Neuronal stem cell (in vitro differentiated cells): ENCODE data around the gene EIF4EBP3.

Experiments used
- DNase-seq: peaks from one replicate; pipeline ENCODE4 v3.0.0-alpha.2; 2013; ENCODE audit warnings: low spot score
- H2AFZ ChIP-seq: one replicate; pipeline ENCODE4 v1.6.1; 2013; ENCODE audit warnings: mild to moderate bottlenecking, low read length, inconsistent platforms
- H2AK5ac ChIP-seq: 2 replicates; pipeline ENCODE4 v1.6.1; 2013; ENCODE audit warnings: low read depth, mild to moderate bottlenecking, inconsistent platforms, low read length, moderate library complexity, mixed read lengths
- H2BK120ac ChIP-seq: 2 replicates; pipeline ENCODE4 v1.6.1; 2013; ENCODE audit warnings: low read depth, mild to moderate bottlenecking, inconsistent platforms, low read length, moderate library complexity, mixed read lengths
- H2BK12ac ChIP-seq: one replicate; pipeline ENCODE4 v1.6.1; 2013; ENCODE audit warnings: low read length, inconsistent platforms
- H2BK15ac ChIP-seq: 2 replicates; pipeline ENCODE4 v1.6.1; 2013; ENCODE audit warnings: mild to moderate bottlenecking, low read length, inconsistent platforms, mixed read lengths
- H2BK5ac ChIP-seq: one replicate; pipeline ENCODE4 v1.6.1; 2013; ENCODE audit warnings: inconsistent platforms, mild to moderate bottlenecking, low read length, moderate library complexity
- H3K14ac ChIP-seq: one replicate; pipeline ENCODE4 v1.6.1; 2013; ENCODE audit warnings: low read length, inconsistent platforms
- H3K18ac ChIP-seq: 2 replicates; pipeline ENCODE4 v1.6.1; 2013; ENCODE audit warnings: low read length, inconsistent platforms
- H3K23ac ChIP-seq: 2 replicates; pipeline ENCODE4 v1.6.1; 2013; ENCODE audit warnings: low read depth, mild to moderate bottlenecking, mixed read lengths, low read length, inconsistent platforms; ENCODE audit not compliant: poor library complexity
- H3K27ac ChIP-seq: replicated peaks from 3 replicates; pipeline ENCODE4 v1.5.1; 2013; ENCODE audit warnings: low read length, inconsistent platforms
- H3K27me3 ChIP-seq, 3 experiments: 2 replicates each; pipeline ENCODE4 v1.6.1; 2013; ENCODE audit warnings: low read length in 3 of 3, mild to moderate bottlenecking in 2 of 3, inconsistent platforms in 1 of 3, low read depth in 1 of 3, mixed read lengths in 1 of 3, moderate library complexity in 1 of 3; ENCODE audit not compliant: control insufficient read depth in 3 of 3, insufficient read depth in 3 of 3
- H3K36me3 ChIP-seq, 2 donors: replicated peaks in 1 of 2; 2 replicates each; pipeline ENCODE4 v1.6.1; 2013; ENCODE audit warnings: low read length in 2 of 2; ENCODE audit not compliant: control insufficient read depth in 2 of 2, insufficient read depth in 2 of 2
- H3K4ac ChIP-seq: 2 replicates; pipeline ENCODE4 v1.6.1; 2013; ENCODE audit warnings: inconsistent platforms, mild to moderate bottlenecking, low read length, moderate library complexity
- H3K4me1 ChIP-seq, 2 donors: 1 replicate in 1 of 2; 2 replicates in 1 of 2; pipeline ENCODE4 v1.6.1; 2013; ENCODE audit warnings: low read length in 2 of 2, low read depth in 1 of 2; ENCODE audit not compliant: control insufficient read depth in 2 of 2, insufficient read depth in 1 of 2
- H3K4me2 ChIP-seq: one replicate; pipeline ENCODE4 v1.6.1; 2013; ENCODE audit warnings: mild to moderate bottlenecking, low read length, inconsistent platforms; ENCODE audit not compliant: insufficient read depth, poor library complexity, severe bottlenecking
- H3K4me3 ChIP-seq, 2 donors: 2 replicates each; pipeline ENCODE4 v1.5.1; 2013; ENCODE audit warnings: low read length in 2 of 2, mild to moderate bottlenecking in 2 of 2, inconsistent platforms in 1 of 2, moderate library complexity in 1 of 2
- H3K79me1 ChIP-seq: one replicate; pipeline ENCODE4 v1.6.1; 2013; ENCODE audit warnings: low read depth, mild to moderate bottlenecking, inconsistent platforms, low read length, moderate library complexity
- H3K9ac ChIP-seq: one replicate; pipeline ENCODE4 v1.6.1; 2013; ENCODE audit warnings: mild to moderate bottlenecking, low read depth, low read length, inconsistent platforms; ENCODE audit not compliant: poor library complexity
- H3K9me3 ChIP-seq, 2 donors: replicated peaks in 1 of 2; 2 replicates each; pipeline versions ENCODE3 to v1.6.1; 2013; ENCODE audit warnings: low read length in 2 of 2, mild to moderate bottlenecking in 2 of 2, inconsistent platforms in 1 of 2, low read depth in 1 of 2, mixed read lengths in 1 of 2, moderate library complexity in 1 of 2; ENCODE audit not compliant: control insufficient read depth in 2 of 2, insufficient read depth in 1 of 2
- H4K8ac ChIP-seq: one replicate; pipeline ENCODE4 v1.6.1; 2013; ENCODE audit warnings: low read depth, mild to moderate bottlenecking, inconsistent platforms, low read length, moderate library complexity
- H4K91ac ChIP-seq: one replicate; pipeline ENCODE4 v1.6.1; 2013; ENCODE audit warnings: low read length, low read depth, mild to moderate bottlenecking, inconsistent platforms; ENCODE audit not compliant: poor library complexity
- WGBS, 2 donors: extraction: QIAGEN DNeasy Blood & Tissue Kit; methylation state at CpG; one replicate each; pipeline ENCODE4 v1.1.7; 2013; ENCODE audit warnings: missing lambda C conversion rate in 2 of 2, mixed read lengths in 1 of 2; ENCODE audit not compliant: insufficient read length in 2 of 2, insufficient replicate concordance in 1 of 2; ENCODE audit errors: extremely low coverage in 2 of 2; 5-methylcytosine and 5-hydroxymethylcytosine counted together

The EIF4EBP3 gene

GRCh38 chr5:140560227-140560626 lies 12.8 kb downstream of the EIF4EBP3 start:
- Histone ChIP-seq H3K9me3 (no peaks in the 10 kb centered on the region), H3K27ac (no peak overlapping the region), H3K9ac (no peak overlapping the region), H3K79me1 (peaks cover 5% of the 10 kb centered on the region), H2AK5ac (no peak overlapping the region), H4K91ac (no peak overlapping the region), H3K27me3 (no peaks in the 10 kb centered on the region), H3K23ac (no peak overlapping the region), H3K4me1 (peaks cover 9 to 12% of the 10 kb centered on the region in 2 donors), H2AFZ (no peak overlapping the region), H3K18ac (no peak overlapping the region), H2BK15ac (no peak overlapping the region), H3K36me3 (peaks cover 5 to 31% of the 10 kb centered on the region in 2 donors), H2BK12ac (no peak overlapping the region), H2BK120ac (no peak overlapping the region), H3K4ac (no peak overlapping the region), H3K14ac (no peak overlapping the region), H3K4me3 (no peak overlapping the region), H2BK5ac (peak overlapping the region; percentile 2), H3K4me2 (no peak overlapping the region), H4K8ac (no peak overlapping the region)
- whole genome bisulfite sequencing, 2 donors = no CpG with 5 or more reads among the region's 10 CpGs
- DNase-seq = no peak

- Histone ChIP-seq H2BK120ac (no peak overlapping the region), H4K91ac (no peak overlapping the region), H3K23ac (no peak overlapping the region), H3K4me2 (no peak overlapping the region), H3K4me3 (no peak overlapping the region), H3K9me3 (no peaks in the 10 kb centered on the region), H4K8ac (no peak overlapping the region), H2BK12ac (no peak overlapping the region), H3K14ac (no peak overlapping the region), H3K4ac (no peak overlapping the region), H3K36me3 (peaks cover 11 to 41% of the 10 kb centered on the region in 2 donors), H3K9ac (no peak overlapping the region), H3K27me3 (no peaks in the 10 kb centered on the region), H2AFZ (no peak overlapping the region), H3K27ac (no peak overlapping the region), H3K4me1 (peaks cover 6 to 9% of the 10 kb centered on the region in 2 donors), H2AK5ac (no peak overlapping the region), H2BK15ac (no peak overlapping the region), H3K18ac (no peak overlapping the region), H2BK5ac (no peak overlapping the region), H3K79me1 (peaks cover 6% of the 10 kb centered on the region)
- WGBS, 2 donors = no CpG with 5 or more reads among the region's 10 CpGs
- DNase-seq = no peak
Measured at GRCh38 chr5:140561753-140562523, 14.5 kb downstream of the EIF4EBP3 start.

GRCh38 chr5:140563596-140563995 lies 16.1 kb downstream of the EIF4EBP3 start:
- peak overlapping the region; percentile 96 for H3K18ac ChIP-seq
- peak overlapping the region; percentile 84 for H2AFZ ChIP-seq
- H3K27ac ChIP-seq = no peak overlapping the region
- peak overlapping the region; percentile 59 for H2BK12ac ChIP-seq
- peaks cover 24 to 57% of the 10 kb centered on the region in 2 donors for H3K36me3 ChIP-seq
- no peak overlapping the region for H3K23ac ChIP-seq
- H3K79me1 ChIP-seq = peaks cover 3% of the 10 kb centered on the region
- peak overlapping the region; percentile 1 for H2BK5ac ChIP-seq
- H4K8ac ChIP-seq = peak overlapping the region; percentile 21
- peak overlapping the region; percentile 73 for H2BK120ac ChIP-seq
- H3K4me1 ChIP-seq = peaks cover 6% of the 10 kb centered on the region in 2 donors
- H3K4me2 ChIP-seq = peak overlapping the region; percentile 65
- H2AK5ac ChIP-seq = peak overlapping the region; percentile 16
- no peaks in the 10 kb centered on the region for H3K9me3 ChIP-seq
- DNase-seq = no peak
- H4K91ac ChIP-seq = no peak overlapping the region
- H3K14ac ChIP-seq = no peak overlapping the region
- peak overlapping the region; percentile 91 for H3K9ac ChIP-seq
- no CpG with 5 or more reads among the region's 8 CpGs for WGBS, 2 donors
- no peak overlapping the region for H3K4ac ChIP-seq
- H2BK15ac ChIP-seq = no peak overlapping the region
- H3K4me3 ChIP-seq = peak overlapping the region; percentile 73 to 85
- H3K27me3 ChIP-seq = no peaks in the 10 kb centered on the region

GRCh38 chr5:140564196-140565023 lies 16.9 kb downstream of the EIF4EBP3 start, which contains the start of the genes APBB3 and SLC35A4:
Gene APBB3, minus strand, starts transcription at chr5:140564598. Its CDS starts 353 bp downstream, at chr5:140564245.
Gene SLC35A4, plus strand, starts transcription at chr5:140564828. Its CDS starts 2,342 bp downstream, at chr5:140567170.
- Histone ChIP-seq H4K91ac (no peak within 1 kb of the TSS), H3K4ac (peak within 1 kb of the TSS; percentile 15), H2AFZ (peak within 1 kb of the TSS; percentile 84), H3K23ac (peak within 1 kb of the TSS; percentile 99), H3K4me3 (peak within 1 kb of the TSS; percentile 73 to 85), H3K14ac (peak within 1 kb of the TSS; percentile 85), H3K36me3 (peaks cover 24 to 55% of the 10 kb centered on the region in 2 donors), H3K27me3 (no peaks in the 10 kb centered on the region), H2BK12ac (peak within 1 kb of the TSS; percentile 59), H2BK120ac (peak within 1 kb of the TSS; percentile 73), H2BK15ac (no peak within 1 kb of the TSS), H3K9me3 (no peaks in the 10 kb centered on the region), H3K4me2 (peak within 1 kb of the TSS; percentile 65), H3K4me1 (peaks cover 6% of the 10 kb centered on the region in 2 donors), H4K8ac (peak within 1 kb of the TSS; percentile 21), H2AK5ac (peak within 1 kb of the TSS; percentile 16), H3K79me1 (peaks cover 3% of the 10 kb centered on the region), H2BK5ac (peak within 1 kb of the TSS; percentile 1), H3K27ac (peak within 1 kb of the TSS; percentile 62), H3K18ac (peak within 1 kb of the TSS; percentile 96), H3K9ac (peak within 1 kb of the TSS; percentile 91)
- DNase-seq = peak; percentile 90
- no CpG with 5 or more reads among the region's 74 CpGs for WGBS, 2 donors
